ENCODE measurements around the gene EEF1AKMT2. TPM values are rescaled to one million over a fixed set of nuclear protein-coding genes. Genes with fewer than 3 reads are reported as not detected.

Gene EEF1AKMT2
- total and polyA plus RNA-seq, 2 donors (not counting 1 experiment from before 2014, with no cell fraction given) = 20.5 to 22.1 TPM

GRCh38 chr10:124716369-124716768, 75.3 kb downstream of the EEF1AKMT2 start:
- Histone ChIP-seq H3K27ac (ENCODE audit: insufficient read depth, low read length) (no peak overlapping the region), H3K4me2 (ENCODE audit: extremely low read depth, insufficient read depth, low read length) (no peak overlapping the region), H3K9me3 (ENCODE audit: control insufficient read depth, insufficient read depth, low read depth, low read length) (no peaks in the 10 kb centered on the region), H3K36me3 (ENCODE audit: control insufficient read depth, insufficient read depth, low read length) (no peaks in the 10 kb centered on the region), H3K27me3 (ENCODE audit: control insufficient read depth, insufficient read depth, low read length) (no peaks in the 10 kb centered on the region), H3K4me1 (ENCODE audit: control insufficient read depth, extremely low read depth, insufficient read depth, low read length) (peaks cover 5% of the 10 kb centered on the region), H3K9ac (ENCODE audit: insufficient read depth, low read length) (no peak overlapping the region), H3K4me3 (replicated peaks in 1 of 4; ENCODE audit: control extremely low read depth in 1 of 4, insufficient read depth in 1 of 4, low read depth in 3 of 4, low read length in 4 of 4) (no peak overlapping the region), H2AFZ (ENCODE audit: low read length) (no peak overlapping the region), H3K79me2 (ENCODE audit: control insufficient read depth, insufficient read depth, low read length) (no peaks in the 10 kb centered on the region), H4K20me1 (ENCODE audit: control insufficient read depth, extremely low read depth, insufficient read depth, low read length) (no peaks in the 10 kb centered on the region)
- no peak for DNase-seq (ENCODE audit: low read depth in 2 of 2)
- TF ChIP-seq EZH2 (IDR thresholded peaks at IDR 0.05; ENCODE audit: low read length, missing control alignments) (no peak), CTCF (conservative IDR thresholded peaks at IDR 0.05 in 1 of 2, IDR thresholded peaks at IDR 0.05 in 1 of 2; ENCODE audit: low read depth in 1 of 2, low read length in 2 of 2) (no peak)

- Histone ChIP-seq H2AFZ (ENCODE audit: low read length) (no peak overlapping the region), H4K20me1 (ENCODE audit: control insufficient read depth, extremely low read depth, insufficient read depth, low read length) (no peaks in the 10 kb centered on the region), H3K27ac (ENCODE audit: insufficient read depth, low read length) (no peak overlapping the region), H3K9me3 (ENCODE audit: control insufficient read depth, insufficient read depth, low read depth, low read length) (no peaks in the 10 kb centered on the region), H3K36me3 (ENCODE audit: control insufficient read depth, insufficient read depth, low read length) (no peaks in the 10 kb centered on the region), H3K4me2 (ENCODE audit: extremely low read depth, insufficient read depth, low read length) (no peak overlapping the region), H3K4me3 (replicated peaks in 1 of 4; ENCODE audit: control extremely low read depth in 1 of 4, insufficient read depth in 1 of 4, low read depth in 3 of 4, low read length in 4 of 4) (no peak overlapping the region), H3K4me1 (ENCODE audit: control insufficient read depth, extremely low read depth, insufficient read depth, low read length) (peaks cover 5% of the 10 kb centered on the region), H3K9ac (ENCODE audit: insufficient read depth, low read length) (no peak overlapping the region), H3K27me3 (ENCODE audit: control insufficient read depth, insufficient read depth, low read length) (no peaks in the 10 kb centered on the region), H3K79me2 (ENCODE audit: control insufficient read depth, insufficient read depth, low read length) (no peaks in the 10 kb centered on the region)
- TF ChIP-seq CTCF (conservative IDR thresholded peaks at IDR 0.05 in 1 of 2, IDR thresholded peaks at IDR 0.05 in 1 of 2; ENCODE audit: low read depth in 1 of 2, low read length in 2 of 2) (no peak), EZH2 (IDR thresholded peaks at IDR 0.05; ENCODE audit: low read length, missing control alignments) (no peak)
- no peak for DNase-seq (ENCODE audit: low read depth in 2 of 2)
Measured at GRCh38 chr10:124715439-124715838, 76.2 kb downstream of the EEF1AKMT2 start.

GRCh38 chr10:124713679-124714255, 77.9 kb downstream of the EEF1AKMT2 start:
- Histone ChIP-seq H3K4me2 (ENCODE audit: extremely low read depth, insufficient read depth, low read length) (no peak overlapping the region), H3K4me3 (replicated peaks in 1 of 4; ENCODE audit: control extremely low read depth in 1 of 4, insufficient read depth in 1 of 4, low read depth in 3 of 4, low read length in 4 of 4) (no peak overlapping the region), H3K27ac (ENCODE audit: insufficient read depth, low read length) (no peak overlapping the region), H3K9me3 (ENCODE audit: control insufficient read depth, insufficient read depth, low read depth, low read length) (no peaks in the 10 kb centered on the region), H4K20me1 (ENCODE audit: control insufficient read depth, extremely low read depth, insufficient read depth, low read length) (no peaks in the 10 kb centered on the region), H3K9ac (ENCODE audit: insufficient read depth, low read length) (no peak overlapping the region), H3K36me3 (ENCODE audit: control insufficient read depth, insufficient read depth, low read length) (no peaks in the 10 kb centered on the region), H3K27me3 (ENCODE audit: control insufficient read depth, insufficient read depth, low read length) (no peaks in the 10 kb centered on the region), H3K4me1 (ENCODE audit: control insufficient read depth, extremely low read depth, insufficient read depth, low read length) (no peaks in the 10 kb centered on the region), H3K79me2 (ENCODE audit: control insufficient read depth, insufficient read depth, low read length) (no peaks in the 10 kb centered on the region), H2AFZ (ENCODE audit: low read length) (no peak overlapping the region)
- no peak for TF ChIP-seq CTCF (conservative IDR thresholded peaks at IDR 0.05 in 1 of 2, IDR thresholded peaks at IDR 0.05 in 1 of 2; ENCODE audit: low read depth in 1 of 2, low read length in 2 of 2)
- no peak for TF ChIP-seq EZH2 (IDR thresholded peaks at IDR 0.05; ENCODE audit: low read length, missing control alignments)
- no peak for DNase-seq (ENCODE audit: low read depth in 2 of 2)

Data from fibroblast of lung (primary cell).